NCI-H187 treated with DMSO at 0.1 percent for 48 hours (cell line): Measurements from ENCODE around the gene JAKMIP1.

Source experiments
- DNase-seq: peaks from one replicate; lab custom pipeline; 2025; lab: John Stamatoyannopoulos, UW

The JAKMIP1 gene

DNA sequence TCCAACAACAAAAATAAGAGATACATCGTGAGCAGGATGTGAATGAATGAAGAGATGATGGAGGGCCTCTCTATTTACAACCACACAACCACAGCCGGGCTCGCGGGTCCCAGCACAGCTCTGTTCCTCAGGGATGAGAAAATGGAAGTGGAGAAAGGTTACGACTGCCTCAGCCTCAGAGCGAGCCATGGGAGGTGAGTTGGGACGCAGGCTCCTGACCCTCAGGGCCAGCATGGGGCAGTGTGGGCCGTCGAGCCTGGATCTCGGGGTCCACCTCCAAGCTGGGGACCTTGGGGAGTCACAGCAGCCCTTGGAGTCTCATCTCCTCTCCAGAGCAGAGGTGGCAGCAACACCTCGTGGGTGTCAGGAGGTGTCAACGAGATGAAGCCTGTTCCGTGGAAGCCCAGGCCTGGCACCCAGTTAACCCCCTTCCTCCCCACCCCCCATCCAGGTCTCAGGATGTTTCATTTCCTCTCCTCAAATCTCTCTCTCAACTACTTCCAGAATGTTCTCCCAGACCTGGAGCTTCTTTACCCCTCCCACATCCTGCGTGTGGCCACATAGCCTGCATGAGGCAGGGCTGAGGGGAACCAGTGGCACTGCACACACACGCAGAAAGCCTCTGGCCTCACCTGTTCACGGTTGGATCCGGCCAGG, 208.1 kb downstream of the JAKMIP1 start:
- no peak for DNase-seq

DNA sequence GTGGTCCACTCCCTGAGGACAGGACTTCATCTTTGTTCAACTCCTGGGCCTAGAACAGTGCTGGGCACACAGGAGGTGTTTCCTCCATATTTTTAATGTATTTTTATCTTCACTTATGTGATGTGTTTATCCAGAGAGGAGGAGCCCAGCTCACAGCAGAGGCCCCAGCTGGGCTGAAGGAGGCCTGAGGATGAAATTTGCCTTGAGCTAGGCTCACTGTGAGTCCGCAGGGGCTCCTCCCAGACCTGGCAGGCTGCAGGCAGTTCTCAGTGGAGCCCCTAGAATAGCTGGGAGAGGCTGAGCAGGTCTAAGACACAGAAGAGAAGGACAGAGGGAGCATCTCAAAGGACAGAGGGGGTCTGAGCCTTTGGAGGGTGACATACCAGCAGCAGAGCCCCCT, 208.9 kb downstream of the JAKMIP1 start:
- no peak for DNase-seq

DNA sequence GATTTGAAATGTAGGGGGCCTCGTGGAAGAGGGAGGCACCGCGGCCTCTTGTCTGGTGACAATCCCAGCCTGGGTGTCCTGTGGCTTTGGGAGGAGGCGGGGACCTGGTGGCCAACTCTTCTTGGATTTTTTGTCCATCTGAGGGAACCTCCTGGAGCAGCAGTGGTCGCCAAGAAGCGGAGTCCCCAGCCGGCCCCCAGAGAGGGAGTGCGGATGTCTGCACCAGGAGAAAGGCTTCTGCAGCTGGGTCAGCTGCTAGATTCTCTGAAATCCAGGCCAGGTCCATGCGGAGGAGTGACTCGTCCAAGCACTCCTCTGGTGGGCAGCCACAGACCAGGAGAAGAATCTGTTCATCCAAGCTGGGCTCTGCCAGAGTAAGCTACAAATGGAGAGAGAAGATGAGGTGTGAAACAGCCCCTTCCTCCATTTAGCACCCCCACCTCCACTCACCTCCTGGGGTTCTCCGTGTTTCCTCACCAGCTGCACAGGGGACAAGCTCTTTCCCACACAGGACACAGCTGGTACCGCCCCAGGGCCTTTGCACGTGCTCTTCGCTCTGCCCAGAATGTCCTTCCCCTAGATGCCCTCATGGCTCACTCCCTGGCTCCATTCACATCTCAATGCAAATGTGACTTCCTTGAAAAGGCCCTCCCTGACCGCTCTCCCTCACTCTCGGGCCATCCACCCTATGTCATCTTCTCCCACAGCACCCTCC, 209.7 kb downstream of the JAKMIP1 start:
- no peak for DNase-seq

DNA sequence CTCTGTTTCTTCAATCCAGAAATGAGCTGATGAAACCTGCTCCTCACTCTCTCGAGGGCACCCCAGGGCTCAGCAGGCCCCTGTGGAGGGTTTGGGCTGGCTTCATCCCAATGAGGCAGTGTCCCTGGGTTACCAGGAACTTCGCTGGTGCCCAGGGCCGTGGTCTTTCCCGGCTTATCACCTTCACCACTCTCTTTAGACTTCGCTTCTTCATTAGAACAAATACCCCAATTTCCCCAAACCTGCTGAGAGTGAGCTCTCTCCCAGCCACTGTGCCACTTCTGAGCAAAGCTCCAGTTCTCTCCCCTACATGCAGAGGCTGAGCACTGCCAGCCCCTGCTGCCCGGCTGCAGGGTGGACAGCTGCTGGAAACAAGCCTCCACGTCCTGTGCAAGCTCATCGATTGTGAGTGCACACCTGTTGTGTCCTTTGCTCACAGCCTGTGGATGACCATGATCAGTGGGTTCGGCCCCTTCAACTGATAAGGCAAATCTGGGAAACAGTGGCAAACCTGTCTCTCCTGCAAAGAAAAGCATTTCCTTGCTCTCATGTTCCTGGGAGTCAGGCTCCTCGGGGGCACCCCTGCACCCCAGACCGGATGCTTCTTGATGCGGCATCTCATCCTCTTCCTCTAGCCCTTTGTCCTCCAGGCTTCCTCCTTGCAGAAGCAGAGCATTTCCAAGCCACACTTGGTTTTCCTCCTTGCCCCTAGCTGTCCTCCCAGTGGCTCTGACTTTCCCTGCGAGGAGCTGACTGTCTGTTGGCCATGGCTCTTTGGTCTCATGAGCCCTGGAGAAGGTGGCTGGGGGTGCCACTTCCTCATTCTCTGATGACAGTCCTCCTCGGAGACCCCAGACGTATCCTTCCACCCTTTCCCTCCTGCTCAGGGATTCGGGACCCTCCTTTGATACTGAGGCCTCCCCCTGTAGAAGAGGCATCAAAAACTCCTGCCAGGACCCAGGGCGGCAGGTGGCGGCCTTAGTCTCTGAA, 210.8 kb downstream of the JAKMIP1 start:
- DNase-seq: no peak

DNA sequence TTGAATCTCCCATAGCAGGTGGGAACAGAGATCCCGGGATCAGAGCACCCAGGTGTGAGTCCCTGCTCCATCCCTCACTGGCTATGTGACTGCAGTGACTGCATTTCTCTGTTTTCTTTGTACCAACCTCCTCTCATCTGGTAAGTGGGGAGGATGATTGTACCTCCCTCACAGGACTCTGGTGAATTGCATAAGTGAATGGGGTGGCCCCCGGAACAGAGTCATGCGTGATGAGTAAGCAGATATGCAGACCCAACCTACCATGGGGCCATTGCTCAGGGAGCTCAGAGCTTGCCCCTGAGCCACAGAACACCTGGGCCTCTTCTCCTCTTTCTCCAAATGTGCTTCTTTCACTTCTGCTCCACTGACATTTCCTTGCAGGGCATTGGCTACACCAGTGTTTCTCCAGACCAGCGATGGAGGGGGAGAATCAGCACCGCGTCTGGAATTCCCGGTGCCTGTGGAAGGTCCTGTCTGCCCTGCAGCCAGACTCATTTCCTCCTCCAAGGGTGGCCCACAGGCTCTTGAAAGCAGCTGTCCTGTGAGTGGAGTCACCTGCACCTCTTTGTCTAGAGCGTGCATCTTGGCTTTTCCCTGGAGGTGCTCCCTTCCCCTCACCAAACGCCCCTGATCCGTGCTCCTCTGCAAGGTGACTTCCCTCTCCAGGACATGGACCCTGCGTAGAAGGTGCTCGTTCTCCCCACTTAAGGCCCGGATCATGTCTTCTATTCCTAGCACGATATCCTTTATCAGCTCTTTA, 212.1 kb downstream of the JAKMIP1 start:
- DNase-seq: no peak

GRCh38 chr4:5984843-5985242, 215.5 kb downstream of the JAKMIP1 start:
- no peak for DNase-seq

DNA sequence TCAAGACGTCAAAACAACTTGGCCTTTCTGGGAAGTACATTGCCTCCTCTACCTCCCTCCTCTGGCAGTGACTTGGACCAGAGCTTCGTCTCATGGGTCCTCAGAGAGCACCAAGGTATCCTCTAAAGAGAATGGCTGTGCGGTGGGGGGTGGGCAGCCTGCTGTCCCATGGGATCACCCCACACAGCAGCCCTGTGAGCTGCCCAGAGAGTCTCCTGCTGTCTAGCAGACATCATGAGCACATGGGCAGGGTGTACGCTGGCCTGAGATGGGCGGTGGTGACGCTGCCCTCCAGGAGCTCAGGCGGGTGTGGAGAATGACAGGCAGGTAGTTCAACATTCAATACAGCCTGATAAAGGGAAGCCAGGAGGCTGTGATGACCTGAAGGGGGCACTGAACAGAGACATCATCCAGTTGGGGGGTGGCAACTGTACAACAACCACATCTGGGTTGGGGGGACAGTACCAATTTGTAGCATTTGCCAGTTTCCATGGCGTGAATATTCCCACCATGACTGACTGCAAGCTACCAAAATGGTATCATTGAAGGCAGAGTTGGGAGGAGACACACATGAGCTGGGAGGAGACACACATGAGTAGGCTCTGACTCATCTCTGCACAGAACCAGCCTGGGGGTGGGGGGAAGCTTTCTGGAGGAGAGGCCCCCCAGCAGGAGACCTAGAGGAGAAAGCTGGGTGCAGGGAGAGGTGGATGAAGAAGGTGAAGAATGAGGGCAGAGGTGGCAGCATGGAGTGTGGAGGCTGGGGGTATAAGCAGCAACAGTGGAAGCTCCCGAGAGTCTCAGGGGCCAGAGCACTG, 218.0 kb downstream of the JAKMIP1 start:
- no peak for DNase-seq

GRCh38 chr4:5980436-5981155, 219.8 kb downstream of the JAKMIP1 start:
- no peak for DNase-seq

- no peak for DNase-seq
These were observed 220.4 kb downstream of the JAKMIP1 start for GRCh38 chr4:5979981-5980380.

DNA sequence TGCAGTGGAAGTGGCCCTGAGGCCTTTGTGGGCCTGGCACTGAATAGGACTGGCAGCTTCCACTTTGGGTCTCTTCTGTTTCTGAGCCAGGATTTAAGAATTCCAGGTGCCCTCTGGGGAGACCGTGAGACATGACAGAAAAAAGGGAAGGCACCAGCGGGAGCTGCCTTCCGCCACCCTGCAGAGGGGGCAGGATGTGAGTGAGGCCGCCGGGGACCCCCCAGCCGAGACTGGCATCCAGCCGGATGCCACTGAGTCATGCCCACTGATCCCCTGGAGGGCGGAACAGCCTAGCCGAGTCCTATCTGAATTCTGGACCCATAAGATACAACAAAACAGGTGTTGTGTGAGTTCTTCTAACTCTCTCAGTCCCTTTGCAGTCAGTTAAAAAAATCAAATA, 223.4 kb downstream of the JAKMIP1 start:
- no peak for DNase-seq

GRCh38 chr4:5976431-5976830, 223.9 kb downstream of the JAKMIP1 start:
- DNase-seq: no peak
